ENCODE data around the gene RBM4B. TPM values are rescaled to one million over a fixed set of nuclear protein-coding genes. Genes with fewer than 3 reads are reported as not detected.

Gene RBM4B
- total RNA-seq, 4 donors from 2014 or later: 4.5 to 11.7 (median 6.5) TPM

DNA sequence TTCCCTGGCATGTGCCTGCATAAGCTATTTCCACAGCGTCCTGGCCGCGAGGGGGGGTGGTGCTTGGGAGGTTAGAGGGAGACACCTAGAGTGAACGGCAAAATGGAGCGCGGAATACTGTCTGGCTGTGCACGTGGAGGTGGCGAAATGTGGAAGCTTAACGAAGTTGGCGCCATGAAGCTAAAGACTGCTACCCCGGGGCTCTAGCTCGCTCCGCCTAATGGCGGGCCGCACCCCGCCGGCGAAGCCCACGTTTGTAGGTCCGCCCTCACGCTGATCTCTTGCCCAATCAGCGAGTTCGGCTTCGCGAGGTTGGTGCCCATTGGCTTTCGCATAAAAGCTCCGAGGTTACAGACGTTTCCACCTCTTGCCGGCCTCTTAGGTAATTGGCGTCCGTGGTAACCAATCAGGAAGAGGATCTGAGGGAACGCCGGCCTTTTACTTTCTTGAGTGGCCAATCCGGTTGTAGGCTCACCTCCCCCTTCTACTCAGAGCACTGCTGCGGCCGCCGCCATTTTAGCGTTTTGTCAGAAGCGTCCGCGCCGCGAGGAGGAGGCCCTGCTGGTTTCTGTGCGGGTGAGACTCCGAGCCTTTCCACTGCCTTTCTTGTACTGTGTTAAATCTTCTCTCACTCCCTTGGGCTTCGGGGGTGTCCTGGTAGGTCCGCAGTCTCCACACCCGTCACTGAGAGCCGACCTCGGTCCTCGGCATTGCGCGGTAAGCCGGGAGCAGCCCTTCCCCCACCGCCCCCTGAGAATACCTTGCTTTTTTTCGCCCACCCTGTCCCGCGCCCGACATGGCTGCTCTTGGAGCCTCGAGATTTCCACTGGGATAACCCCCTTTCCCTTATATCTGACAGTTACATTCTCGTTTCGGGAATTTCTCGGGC lies 39.3 kb downstream of the RBM4B start, which contains the start of gene RBM4:
RBM4 (plus strand) TSS at position 527 of the 889 bp plus-strand sequence. CDS start 1,009 bp downstream, outside the sequence.
- ATAC-seq: peak; percentile 99
- DNase-seq: peak; percentile 100
- H3K36me3 ChIP-seq: peaks cover 0 to 10% of the 10 kb centered on the region in 2 donors
- H3K4me1 ChIP-seq: peaks cover 49 to 56% of the 10 kb centered on the region in 2 donors
- peak; percentile 92 to 95 for TF ChIP-seq POLR2A (IDR thresholded peaks at IDR 0.05)
- TF ChIP-seq, protein P1, sequence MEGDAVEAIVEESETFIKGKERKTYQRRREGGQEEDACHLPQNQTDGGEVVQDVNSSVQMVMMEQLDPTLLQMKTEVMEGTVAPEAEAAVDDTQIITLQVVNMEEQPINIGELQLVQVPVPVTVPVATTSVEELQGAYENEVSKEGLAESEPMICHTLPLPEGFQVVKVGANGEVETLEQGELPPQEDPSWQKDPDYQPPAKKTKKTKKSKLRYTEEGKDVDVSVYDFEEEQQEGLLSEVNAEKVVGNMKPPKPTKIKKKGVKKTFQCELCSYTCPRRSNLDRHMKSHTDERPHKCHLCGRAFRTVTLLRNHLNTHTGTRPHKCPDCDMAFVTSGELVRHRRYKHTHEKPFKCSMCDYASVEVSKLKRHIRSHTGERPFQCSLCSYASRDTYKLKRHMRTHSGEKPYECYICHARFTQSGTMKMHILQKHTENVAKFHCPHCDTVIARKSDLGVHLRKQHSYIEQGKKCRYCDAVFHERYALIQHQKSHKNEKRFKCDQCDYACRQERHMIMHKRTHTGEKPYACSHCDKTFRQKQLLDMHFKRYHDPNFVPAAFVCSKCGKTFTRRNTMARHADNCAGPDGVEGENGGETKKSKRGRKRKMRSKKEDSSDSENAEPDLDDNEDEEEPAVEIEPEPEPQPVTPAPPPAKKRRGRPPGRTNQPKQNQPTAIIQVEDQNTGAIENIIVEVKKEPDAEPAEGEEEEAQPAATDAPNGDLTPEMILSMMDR (IDR thresholded peaks at IDR 0.05 in 4 of 5, conservative IDR thresholded peaks at IDR 0.05 in 1 of 5): peak in 2 of 5 experiments; percentile 13 to 28
- in situ Hi-C loops (cut with MboI; ENCODE audit: low sequenced_read_pairs in 4 of 4) (no loop called here), intact Hi-C loops (cut with DNase I; ENCODE audit: low total_unique reads) (loop anchor here (1.0 to 5.0 kb wide), 3 partner anchors 22 to 171 kb away; partner anchors contain the start of genes PELI3, RBM14 and RBM4B)
- no peaks in the 10 kb centered on the region for H3K9me3 ChIP-seq
- H3K4me3 ChIP-seq: peak within 1 kb of the TSS; percentile 73 to 90 (median 84)
- H3K27me3 ChIP-seq: no peaks in the 10 kb centered on the region
- H3K27ac ChIP-seq: peak within 1 kb of the TSS; percentile 90 to 94 (median 92)

DNA sequence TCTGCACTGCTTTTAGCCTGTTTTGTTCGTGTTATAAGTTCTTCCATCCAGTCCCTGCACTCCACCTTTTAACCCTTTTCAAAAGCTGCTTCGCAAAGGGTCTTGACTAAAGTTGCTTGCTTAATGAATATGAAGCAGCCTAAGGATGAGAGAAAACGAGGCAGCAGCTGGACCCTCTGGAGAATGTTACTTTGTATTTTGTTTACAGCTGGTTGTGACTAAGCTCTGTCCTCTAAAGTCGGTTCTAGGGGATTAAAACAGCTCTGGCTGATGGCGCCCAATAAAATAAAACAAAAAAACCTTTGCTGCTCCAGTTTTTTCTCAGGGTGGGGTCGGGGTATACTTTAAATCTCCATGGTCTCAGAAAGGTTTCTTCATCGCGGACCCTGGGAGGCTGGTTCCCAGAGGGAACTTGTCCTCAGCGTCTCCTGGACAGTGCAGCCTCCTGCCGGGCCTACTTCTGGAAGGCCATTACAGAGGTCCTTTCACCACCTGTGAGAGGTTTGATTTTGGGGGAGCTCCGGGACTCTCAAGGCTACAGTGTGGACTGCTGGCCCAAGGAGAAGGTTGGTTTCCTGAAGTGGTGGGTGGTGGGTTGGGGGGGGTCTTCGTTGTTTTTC lies 40.0 kb downstream of the RBM4B start:
- TF ChIP-seq, protein P1 (IDR thresholded peaks at IDR 0.05 in 4 of 5, conservative IDR thresholded peaks at IDR 0.05 in 1 of 5): no peak
- no peak for TF ChIP-seq POLR2A (IDR thresholded peaks at IDR 0.05)
- Histone ChIP-seq H3K4me3 (peak overlapping the region; percentile 72 to 90 (median 84)), H3K9me3 (no peaks in the 10 kb centered on the region), H3K27ac (peak overlapping the region; percentile 90 to 94 (median 92)), H3K36me3 (peaks cover 0 to 8% of the 10 kb centered on the region in 2 donors), H3K4me1 (peaks cover 41 to 49% of the 10 kb centered on the region in 2 donors), H3K27me3 (no peaks in the 10 kb centered on the region)
- intact Hi-C loops (cut with DNase I; ENCODE audit: low total_unique reads): loop anchor here (1.0 to 5.0 kb wide), 3 partner anchors 21 to 170 kb away; partner anchors contain the start of genes PELI3, RBM14 and RBM4B
- no peak for DNase-seq
- peak; percentile 17 to 19 for ATAC-seq
- in situ Hi-C loops (cut with MboI; ENCODE audit: low sequenced_read_pairs in 4 of 4): no loop called here

DNA sequence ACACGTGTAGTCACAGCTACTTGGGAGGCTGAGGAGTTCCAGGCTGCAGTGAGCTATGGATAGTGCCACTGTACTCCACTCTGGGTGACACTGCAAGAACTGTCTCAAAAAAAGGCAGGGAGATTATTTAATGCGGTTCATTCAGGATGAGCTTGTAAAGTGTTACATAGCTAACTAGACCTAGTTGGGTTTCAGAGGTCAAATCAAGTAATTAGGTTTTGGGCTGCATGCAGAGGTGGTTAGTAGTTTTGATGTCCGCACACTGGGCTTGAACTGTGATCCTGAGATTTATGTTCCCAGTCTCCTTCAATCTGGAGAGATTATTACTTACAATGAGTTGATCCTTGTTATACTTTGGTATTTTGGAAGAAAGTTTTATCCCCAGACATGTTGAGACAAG lies 41.3 kb downstream of the RBM4B start:
- H3K9me3 ChIP-seq: no peaks in the 10 kb centered on the region
- ATAC-seq (no peak), DNase-seq (no peak)
- H3K36me3 ChIP-seq: peaks cover 0 to 8% of the 10 kb centered on the region in 2 donors
- in situ Hi-C loops (cut with MboI; ENCODE audit: low sequenced_read_pairs in 4 of 4): no loop called here
- no peak overlapping the region for H3K4me3 ChIP-seq
- TF ChIP-seq POLR2A (IDR thresholded peaks at IDR 0.05): no peak
- TF ChIP-seq, protein P1 (IDR thresholded peaks at IDR 0.05 in 4 of 5, conservative IDR thresholded peaks at IDR 0.05 in 1 of 5): no peak
- intact Hi-C loops (cut with DNase I; ENCODE audit: low total_unique reads): loop anchor here (5.0 kb wide), 1 partner anchor 169 kb away; the partner anchor contains the start of gene PELI3
- peaks cover 32 to 40% of the 10 kb centered on the region in 2 donors for H3K4me1 ChIP-seq
- H3K27ac ChIP-seq: peak overlapping the region; percentile 22 to 94 (median 92)
- H3K27me3 ChIP-seq: no peaks in the 10 kb centered on the region

DNA sequence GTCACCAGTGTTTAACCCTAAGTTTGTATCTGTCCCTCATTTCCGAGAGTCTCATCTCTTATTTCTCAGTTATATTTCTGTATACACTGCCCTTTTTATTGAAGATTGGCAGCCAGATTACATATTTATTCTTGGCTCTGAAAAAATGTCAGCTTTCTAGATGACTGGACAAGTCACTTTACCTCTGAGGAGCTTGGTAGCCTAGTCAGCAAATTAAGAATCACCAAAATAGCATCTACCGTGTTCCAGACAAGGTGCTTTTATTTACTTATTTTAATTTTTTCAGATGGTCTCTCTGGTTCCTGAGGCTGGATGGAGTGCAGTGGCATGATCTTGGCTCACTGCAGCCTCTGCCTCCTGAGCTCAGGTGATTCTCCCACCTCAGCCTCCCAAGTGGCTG lies 44.7 kb downstream of the RBM4B start:
- in situ Hi-C loops (cut with MboI; ENCODE audit: low sequenced_read_pairs in 4 of 4): no loop called here
- Histone ChIP-seq H3K4me3 (no peak overlapping the region), H3K27me3 (no peaks in the 10 kb centered on the region), H3K4me1 (peaks cover 11 to 19% of the 10 kb centered on the region in 2 donors), H3K9me3 (no peaks in the 10 kb centered on the region), H3K27ac (no peak overlapping the region), H3K36me3 (peaks cover 0 to 10% of the 10 kb centered on the region in 2 donors)
- intact Hi-C loops (cut with DNase I; ENCODE audit: low total_unique reads): no loop called here
- no peak for DNase-seq
- no peak for ATAC-seq
- no peak for TF ChIP-seq POLR2A (IDR thresholded peaks at IDR 0.05)
- TF ChIP-seq, protein P1 (IDR thresholded peaks at IDR 0.05 in 4 of 5, conservative IDR thresholded peaks at IDR 0.05 in 1 of 5): no peak
